OCI-M1 (cell line): ENCODE measurements around the gene TAF5L.
"Not testable (repeated sequence)": the region's sequence is repeated elsewhere in the genome, so short reads cannot be mapped to it uniquely, and the experiment has no call there.

Experiments
- DNase-seq: peaks from one replicate; lab custom pipeline; 2025; lab: John Stamatoyannopoulos, UW

TAF5L gene

DNA sequence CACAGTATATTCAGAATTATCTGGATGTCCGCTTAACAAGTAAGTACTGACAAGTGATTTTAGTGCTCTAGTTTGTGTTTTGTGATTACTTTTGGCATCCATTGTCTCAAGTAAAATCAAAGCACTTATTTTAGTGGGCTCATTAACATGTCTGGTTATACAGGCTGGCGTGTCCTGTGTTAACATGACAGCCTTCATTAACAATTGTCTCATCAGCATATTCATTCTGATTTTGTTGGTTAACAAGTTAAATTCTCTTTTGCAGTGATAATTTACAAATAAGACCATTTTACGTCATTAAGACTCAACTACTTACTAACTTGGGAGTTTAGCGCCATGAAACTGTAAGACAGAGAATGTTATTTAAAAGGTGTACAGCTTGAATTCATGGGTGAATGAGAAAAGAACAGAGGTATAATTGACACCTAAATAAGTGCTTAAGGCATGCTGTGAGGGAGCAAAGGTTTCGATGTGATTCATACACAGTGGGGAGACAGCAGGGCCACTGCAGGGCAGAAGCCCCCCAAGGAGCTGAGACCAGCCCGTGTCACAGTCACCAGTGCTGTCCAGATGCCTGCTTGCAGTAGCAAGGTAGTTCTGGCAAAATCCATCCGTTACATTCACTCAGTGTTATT is 22.4 kb downstream of the TAF5L start:
- no peak for DNase-seq

DNA sequence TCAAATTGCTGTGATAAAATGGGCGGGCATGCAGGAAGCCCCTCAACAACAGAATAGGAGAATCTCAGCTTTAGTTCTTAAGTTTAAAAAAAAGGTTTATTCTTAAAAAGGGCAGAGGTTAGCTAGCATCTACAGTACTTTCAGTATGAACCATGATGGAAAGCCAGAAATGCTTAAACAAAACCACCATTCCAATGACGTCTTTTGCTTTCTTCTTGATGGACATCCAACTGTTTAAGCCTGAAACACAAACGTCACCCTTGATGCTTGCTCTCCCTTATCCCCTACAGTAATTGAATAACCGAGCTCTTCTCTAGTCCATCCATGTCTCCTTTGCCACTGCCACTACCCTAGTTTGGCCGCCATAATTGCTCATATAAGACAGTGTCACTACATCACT is 25.7 kb downstream of the TAF5L start:
- no peak for DNase-seq

DNA sequence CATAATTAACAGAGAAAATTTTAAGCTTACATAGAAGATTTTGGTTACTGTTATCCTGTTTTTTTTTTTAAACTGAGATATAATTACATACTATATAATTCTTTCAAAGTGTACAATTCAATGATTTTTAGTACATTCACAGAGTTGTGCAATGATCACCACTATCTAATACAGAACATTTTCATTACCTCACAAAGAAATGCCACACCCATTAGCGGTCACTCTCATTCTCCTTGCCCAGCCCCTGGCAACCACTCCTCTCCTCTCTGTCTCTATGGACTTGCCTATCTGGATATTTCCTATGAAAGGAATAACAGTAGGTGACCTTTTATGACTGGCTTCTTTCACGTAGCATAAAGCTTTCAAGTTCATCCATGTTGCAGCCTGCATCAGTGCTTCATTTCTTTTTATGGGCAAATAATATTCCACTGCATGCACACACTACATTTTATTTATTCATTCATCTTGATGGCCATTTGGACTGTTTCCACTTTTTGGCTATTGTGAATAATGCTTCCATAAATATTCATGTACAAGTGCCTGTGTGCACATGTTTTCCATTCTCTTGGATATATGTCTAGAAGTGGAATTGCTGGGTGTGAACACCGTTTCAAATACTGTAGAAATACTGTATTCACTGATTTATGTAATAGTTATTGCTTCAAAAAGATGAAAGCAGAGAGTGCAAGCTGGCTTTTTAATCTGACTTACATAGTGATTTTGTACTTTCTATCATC is 26.5 kb downstream of the TAF5L start:
- DNase-seq: no peak

DNA sequence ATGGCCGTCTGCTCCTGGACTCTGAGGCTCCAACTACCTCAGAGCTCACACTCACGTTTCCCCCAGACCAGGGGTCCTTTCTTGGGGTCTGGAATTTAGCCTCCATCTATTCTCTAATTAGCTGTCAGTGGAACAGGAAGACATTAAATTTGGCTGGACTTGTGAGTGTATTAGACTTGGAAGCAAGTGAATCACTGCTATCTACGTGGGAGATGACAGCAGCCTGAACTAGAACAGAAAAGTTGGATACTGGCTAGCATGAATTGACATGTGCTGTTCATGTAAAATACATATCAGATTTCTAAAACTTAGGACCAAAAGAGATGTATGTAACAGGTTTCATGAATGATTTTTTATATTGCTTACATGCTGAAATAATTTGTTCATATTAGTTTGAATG is 28.0 kb downstream of the TAF5L start:
- DNase-seq: no peak

- DNase-seq: no peak
Measured at GRCh38 chr1:229596925-229597699, 28.8 kb downstream of the TAF5L start.

DNA sequence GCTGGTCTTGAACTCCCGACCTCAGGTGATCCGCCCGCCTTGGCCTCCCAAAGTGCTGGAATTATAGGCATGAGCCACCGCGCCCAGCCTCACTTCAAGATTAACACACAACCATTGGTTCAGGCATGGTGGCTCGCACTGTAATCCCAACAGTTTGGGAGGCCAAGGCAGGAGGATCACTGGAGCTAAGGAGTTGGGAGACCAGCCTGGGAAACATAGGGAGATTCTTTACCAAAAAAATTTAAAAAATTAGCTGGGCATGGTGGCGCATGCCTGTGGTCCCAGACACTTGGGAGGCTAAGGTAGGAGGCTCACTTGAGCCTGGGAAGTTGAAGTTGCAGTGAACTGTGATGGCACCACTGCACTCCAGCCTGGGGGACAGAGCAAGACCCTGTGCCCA is 30.0 kb downstream of the TAF5L start:
- not testable (repeated sequence) for DNase-seq

DNA sequence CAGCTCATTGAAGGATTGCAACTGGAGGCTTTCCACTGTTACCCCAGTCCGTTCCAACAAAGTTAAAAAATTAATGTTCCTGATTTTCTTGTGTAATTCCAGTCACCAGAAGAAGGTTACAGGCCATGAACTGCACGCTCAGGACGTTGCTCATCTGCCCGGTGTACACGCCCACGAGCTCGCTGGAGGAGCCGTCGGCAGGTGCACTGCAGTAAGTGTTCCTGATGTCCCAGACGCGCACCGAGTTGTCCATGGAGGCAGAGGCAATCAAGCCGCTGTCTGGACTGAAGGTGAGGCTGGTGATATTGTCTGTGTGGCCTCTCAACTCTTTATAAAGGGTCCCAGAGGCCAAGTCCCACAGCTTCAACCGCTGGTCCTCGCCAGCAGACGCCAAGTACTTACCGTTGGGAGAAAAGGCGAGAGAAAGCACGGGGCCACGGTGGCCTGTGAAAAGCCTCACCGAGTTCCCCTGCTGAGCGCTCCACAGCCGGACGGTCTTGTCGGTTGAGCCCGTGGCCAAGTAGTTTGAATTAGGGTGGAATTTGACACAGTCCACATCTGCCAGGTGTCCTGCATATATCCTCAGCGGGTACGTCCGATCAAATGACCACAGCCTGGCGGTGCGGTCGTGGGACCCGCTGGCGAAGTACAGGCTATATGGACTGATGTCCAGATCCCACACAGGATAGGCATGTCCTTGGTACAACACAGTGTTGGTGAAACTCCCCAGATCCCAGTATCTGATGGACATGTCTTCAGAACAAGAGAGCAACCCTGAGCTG is 31.5 kb downstream of the TAF5L start:
- DNase-seq: no peak

GRCh38 chr1:229593800-229594199 is 32.1 kb downstream of the TAF5L start:
- DNase-seq: no peak

- DNase-seq: no peak
Measured at GRCh38 chr1:229590119-229590518, 35.8 kb downstream of the TAF5L start.

DNA sequence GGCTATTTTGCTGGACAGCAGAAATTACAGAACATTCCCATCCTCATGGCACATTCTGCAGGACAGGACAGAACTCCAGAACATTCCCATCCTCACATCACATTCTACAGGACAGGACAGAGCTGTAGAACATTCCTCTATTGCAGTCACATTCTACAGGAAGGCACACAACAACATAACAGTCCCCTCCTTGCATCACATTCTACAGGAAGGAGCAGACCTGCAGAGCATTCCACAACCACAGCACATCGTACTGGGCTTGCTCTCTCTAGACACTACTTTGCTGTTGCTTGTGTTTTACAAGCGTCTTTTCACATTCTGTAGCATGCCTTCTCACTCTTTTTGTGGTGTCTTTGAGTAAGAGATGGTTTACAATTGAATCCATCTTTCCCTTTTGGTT is 40.6 kb downstream of the TAF5L start:
- DNase-seq: no peak

DNA sequence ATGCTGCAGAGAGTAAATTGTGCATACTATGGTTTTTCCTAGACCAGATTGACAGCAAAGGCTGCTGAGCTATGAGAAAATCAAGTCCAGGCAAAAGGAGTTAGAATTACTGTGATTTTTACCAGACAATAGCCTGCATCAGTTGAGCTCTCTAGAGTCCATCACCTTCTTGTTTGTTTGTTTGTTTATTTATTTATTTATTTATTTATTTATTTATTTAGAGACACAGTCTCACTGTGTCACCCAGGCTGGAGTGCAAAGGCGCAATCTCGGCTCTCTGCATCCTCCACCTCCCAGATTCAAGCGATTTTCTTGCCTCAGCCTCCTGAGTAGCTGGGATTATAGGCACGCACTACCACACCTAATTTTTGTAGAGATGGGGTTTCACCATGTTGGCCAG is 43.2 kb downstream of the TAF5L start:
- DNase-seq: no peak

- DNase-seq: no peak
Measured at GRCh38 chr1:229582011-229582694, 43.8 kb downstream of the TAF5L start.

GRCh38 chr1:229581485-229581884 is 44.4 kb downstream of the TAF5L start:
- DNase-seq: no peak

DNA sequence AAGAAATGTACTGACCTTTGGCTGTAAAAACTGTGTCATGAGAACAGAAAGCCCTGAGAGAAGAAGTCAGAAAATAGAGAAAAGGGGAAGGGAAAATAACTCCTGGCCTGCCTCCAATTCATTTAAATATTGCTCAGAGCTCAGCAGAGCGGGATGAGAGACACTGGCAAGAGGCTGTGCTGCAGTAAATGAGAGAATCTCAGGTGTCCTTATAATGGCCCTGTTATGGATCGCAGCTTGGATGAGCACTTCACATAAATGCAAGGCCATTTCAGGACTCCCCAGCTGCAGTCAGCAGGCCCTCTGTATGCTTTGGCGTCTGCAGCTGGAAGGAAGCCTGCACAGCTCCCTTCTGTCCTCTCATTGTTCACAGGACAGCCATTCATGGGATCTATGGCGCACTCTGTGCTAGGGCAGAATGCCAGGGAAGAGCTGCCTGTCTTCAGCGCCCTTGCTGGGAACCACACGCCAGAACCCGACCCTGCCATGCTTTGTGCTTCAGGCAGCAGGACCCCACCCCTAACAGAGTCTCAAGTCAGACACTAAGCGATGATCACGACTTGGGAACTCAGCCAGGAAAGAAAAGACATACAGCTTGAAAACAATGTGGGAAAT is 46.8 kb downstream of the TAF5L start:
- DNase-seq: peak; percentile 61

GRCh38 chr1:229578168-229579058 is 47.5 kb downstream of the TAF5L start:
- peak; percentile 61 for DNase-seq

DNA sequence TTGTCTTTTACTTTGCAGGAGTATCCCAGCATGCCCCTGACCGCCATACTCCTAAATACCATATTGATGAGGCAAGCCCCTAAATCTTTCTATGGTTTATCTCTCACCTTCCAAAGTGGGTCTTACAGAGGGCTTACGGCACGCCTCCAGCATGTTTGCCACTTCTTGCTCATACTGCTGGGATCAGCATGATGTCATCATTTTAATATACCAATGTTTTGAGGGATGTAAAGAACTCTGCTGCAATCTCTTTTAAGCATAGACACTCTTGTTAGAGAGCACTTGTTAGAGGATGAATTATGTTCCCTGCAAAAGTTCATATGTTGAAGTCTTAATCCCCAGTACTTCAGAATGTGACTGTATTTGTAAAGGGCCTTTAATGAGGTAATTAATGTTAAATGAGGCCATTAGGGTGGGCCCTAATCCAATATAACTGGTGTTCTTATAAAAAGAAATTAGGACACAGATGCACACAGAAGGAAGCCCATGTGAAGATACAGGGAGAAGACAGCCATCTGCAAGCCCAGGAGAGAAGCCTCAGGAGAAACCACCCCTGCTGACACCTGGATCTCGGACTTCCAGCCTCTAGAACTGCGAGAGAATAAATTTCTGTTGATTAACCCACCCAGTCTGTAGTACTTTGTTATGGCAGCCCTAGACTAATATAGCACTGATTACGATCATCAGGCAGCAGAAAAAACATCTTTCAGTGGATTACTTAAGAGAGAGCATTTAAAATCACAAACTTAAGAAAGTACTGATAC is 51.1 kb downstream of the TAF5L start:
- no peak for DNase-seq

DNA sequence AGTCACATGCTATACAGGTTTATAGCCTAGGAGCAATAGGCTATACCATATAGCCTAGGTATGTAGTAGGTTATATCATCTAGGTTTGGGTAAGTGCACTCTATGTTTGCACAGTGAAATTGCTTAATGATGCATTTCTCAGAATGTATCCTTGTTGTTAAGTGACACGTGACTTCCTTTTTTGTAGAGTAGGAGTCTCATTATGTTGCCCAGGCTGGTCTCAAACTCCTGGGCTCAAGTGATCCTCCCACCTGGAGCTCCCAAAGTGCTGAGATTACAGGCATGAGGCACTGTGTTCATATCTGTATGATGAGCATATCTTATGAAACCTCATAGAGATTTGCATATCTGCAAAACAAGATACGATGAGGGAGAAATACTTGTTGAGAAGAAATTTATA is 53.6 kb downstream of the TAF5L start:
- peak; percentile 32 for DNase-seq

- no peak for DNase-seq
Measured at GRCh38 chr1:229570891-229571516, 54.9 kb downstream of the TAF5L start.

- no peak for DNase-seq
Measured at GRCh38 chr1:229570305-229570704, 55.6 kb downstream of the TAF5L start.
